B cell (primary cell): ENCODE measurements around the gene CCDC83.

Experiments used
- EZH2 ChIP-seq: IDR thresholded peaks from 2 replicates; pipeline ENCODE4 v1.6.1; 2012; ENCODE audit warnings: borderline replicate concordance, low read depth, mild to moderate bottlenecking, moderate library complexity, low read length; ENCODE audit not compliant: insufficient read depth, poor library complexity, severe bottlenecking
- TF ChIP-seq, protein P1 (sequence below): fragments of 200-600 bp; IDR thresholded peaks from one replicate; pipeline ENCODE4 v1.8.0; 2022; ENCODE audit warnings: antibody characterized with exemption, mild to moderate bottlenecking

DNA sequence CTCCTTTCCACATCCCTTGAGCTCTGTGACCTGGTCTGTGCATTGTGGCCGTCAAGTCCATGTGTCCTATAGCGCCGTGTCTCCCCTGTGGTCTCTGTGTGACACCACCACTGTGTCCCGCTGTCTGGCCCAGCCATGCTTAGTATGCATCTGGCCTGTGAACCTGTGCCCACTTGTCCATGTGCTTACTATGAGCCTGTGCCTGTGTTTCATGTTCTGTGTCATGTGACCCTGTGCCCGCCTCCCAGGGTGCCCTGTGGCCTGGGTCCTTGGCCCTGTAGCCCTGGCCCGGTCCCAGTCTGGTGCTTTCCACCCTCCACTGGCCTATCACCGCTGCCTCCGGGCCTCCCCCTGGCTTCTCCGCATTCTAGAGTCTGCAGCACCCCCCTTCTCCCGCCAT, 80.6 kb downstream of the CCDC83 start:
- TF ChIP-seq, protein P1, sequence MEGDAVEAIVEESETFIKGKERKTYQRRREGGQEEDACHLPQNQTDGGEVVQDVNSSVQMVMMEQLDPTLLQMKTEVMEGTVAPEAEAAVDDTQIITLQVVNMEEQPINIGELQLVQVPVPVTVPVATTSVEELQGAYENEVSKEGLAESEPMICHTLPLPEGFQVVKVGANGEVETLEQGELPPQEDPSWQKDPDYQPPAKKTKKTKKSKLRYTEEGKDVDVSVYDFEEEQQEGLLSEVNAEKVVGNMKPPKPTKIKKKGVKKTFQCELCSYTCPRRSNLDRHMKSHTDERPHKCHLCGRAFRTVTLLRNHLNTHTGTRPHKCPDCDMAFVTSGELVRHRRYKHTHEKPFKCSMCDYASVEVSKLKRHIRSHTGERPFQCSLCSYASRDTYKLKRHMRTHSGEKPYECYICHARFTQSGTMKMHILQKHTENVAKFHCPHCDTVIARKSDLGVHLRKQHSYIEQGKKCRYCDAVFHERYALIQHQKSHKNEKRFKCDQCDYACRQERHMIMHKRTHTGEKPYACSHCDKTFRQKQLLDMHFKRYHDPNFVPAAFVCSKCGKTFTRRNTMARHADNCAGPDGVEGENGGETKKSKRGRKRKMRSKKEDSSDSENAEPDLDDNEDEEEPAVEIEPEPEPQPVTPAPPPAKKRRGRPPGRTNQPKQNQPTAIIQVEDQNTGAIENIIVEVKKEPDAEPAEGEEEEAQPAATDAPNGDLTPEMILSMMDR, result no peak
- TF ChIP-seq EZH2, result no peak
